Thoracic aorta (tissue), 2 donors: ENCODE data around the gene RAB20. TPM values are rescaled to one million over a fixed set of nuclear protein-coding genes. Genes with fewer than 3 reads are reported as not detected.

ENCODE experiments used
- ATAC-seq: fragments of 150-250 bp; one replicate; pipeline ENCODE4 v1.8.0; 2017; ENCODE audit warnings: low read depth; ENCODE audit not compliant: insufficient number of reproducible peaks, low FRiP score
- DNase-seq: peaks from one replicate; pipeline ENCODE4 v3.0.0-alpha.2; 2020; ENCODE audit warnings: low spot score
- H3K27ac ChIP-seq, 2 donors: fragments of 200-600 bp; sonication (generic); 1 replicate in 1 of 2; 2 replicates in 1 of 2; pipeline ENCODE4 v1.5.1; 2016; ENCODE audit warnings: mild to moderate bottlenecking in 2 of 2, moderate library complexity in 2 of 2
- H3K27me3 ChIP-seq: fragments of 200-600 bp; sonication (generic); replicated peaks from 2 replicates; pipeline ENCODE4 v1.6.0; 2016; ENCODE audit warnings: mild to moderate bottlenecking; ENCODE audit not compliant: insufficient read depth
- H3K36me3 ChIP-seq: fragments of 200-600 bp; sonication (generic); one replicate; pipeline ENCODE4 v1.5.1; 2016
- H3K4me1 ChIP-seq, 2 donors: fragments of 200-600 bp; sonication (generic); 1 replicate in 1 of 2; 2 replicates in 1 of 2; pipeline versions ENCODE4 v1.5.1 to v1.6.0; 2016; ENCODE audit warnings: low read depth in 2 of 2, mild to moderate bottlenecking in 1 of 2; ENCODE audit not compliant: control insufficient read depth in 1 of 2
- H3K4me3 ChIP-seq: fragments of 200-600 bp; sonication (generic); 2 replicates; pipeline ENCODE4 v1.5.1; 2016; ENCODE audit warnings: mild to moderate bottlenecking
- H3K9me3 ChIP-seq: fragments of 200-600 bp; sonication (generic); 2 replicates; pipeline ENCODE4 v1.5.1; 2016
- total RNA-seq, 2 donors: library from RNA; depleted of rRNA; stranded (reverse); fragments of >200 nt; gene quantifications; one replicate each; pipeline versions ENCODE4 v1.1.0 to v1.2.3, GENCODE V29; 2016
- TF ChIP-seq, protein P1 (sequence below): fragments of 200-600 bp; sonication (generic); IDR thresholded peaks from one replicate; pipeline ENCODE4 v1.5.1; 2019; ENCODE audit warnings: antibody characterized with exemption

RAB20 gene
- total RNA-seq, 2 donors from 2014 or later: 22.6 to 34.5 TPM

DNA sequence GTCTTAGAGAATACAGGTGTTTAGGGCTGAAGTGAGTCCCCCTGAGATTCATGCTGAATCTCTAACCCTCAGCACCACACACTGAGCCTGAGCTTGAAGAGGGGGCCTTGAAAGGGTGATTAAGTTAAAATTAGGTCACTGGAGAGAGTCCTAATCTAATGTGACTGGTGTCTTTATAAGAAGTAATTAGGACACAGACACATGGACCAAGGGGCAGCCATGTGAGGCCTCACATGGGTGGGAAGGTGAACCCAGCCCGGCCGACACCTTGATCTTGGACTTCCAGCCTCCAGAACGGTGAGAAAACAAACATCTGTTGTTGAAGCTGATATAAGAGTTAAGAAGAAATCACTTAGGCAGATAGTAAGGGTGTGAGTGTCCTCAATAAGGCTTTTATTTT lies 7.1 kb upstream of the RAB20 start:
- H3K4me3 ChIP-seq: no peak overlapping the region
- DNase-seq (no peak), ATAC-seq (no peak)
- no peaks in the 10 kb centered on the region for H3K36me3 ChIP-seq
- no peaks in the 10 kb centered on the region for H3K27me3 ChIP-seq
- H3K9me3 ChIP-seq: no peaks in the 10 kb centered on the region
- H3K4me1 ChIP-seq: no peaks in the 10 kb centered on the region
- TF ChIP-seq, protein P1, sequence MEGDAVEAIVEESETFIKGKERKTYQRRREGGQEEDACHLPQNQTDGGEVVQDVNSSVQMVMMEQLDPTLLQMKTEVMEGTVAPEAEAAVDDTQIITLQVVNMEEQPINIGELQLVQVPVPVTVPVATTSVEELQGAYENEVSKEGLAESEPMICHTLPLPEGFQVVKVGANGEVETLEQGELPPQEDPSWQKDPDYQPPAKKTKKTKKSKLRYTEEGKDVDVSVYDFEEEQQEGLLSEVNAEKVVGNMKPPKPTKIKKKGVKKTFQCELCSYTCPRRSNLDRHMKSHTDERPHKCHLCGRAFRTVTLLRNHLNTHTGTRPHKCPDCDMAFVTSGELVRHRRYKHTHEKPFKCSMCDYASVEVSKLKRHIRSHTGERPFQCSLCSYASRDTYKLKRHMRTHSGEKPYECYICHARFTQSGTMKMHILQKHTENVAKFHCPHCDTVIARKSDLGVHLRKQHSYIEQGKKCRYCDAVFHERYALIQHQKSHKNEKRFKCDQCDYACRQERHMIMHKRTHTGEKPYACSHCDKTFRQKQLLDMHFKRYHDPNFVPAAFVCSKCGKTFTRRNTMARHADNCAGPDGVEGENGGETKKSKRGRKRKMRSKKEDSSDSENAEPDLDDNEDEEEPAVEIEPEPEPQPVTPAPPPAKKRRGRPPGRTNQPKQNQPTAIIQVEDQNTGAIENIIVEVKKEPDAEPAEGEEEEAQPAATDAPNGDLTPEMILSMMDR: no peak
- no peak overlapping the region for H3K27ac ChIP-seq

DNA sequence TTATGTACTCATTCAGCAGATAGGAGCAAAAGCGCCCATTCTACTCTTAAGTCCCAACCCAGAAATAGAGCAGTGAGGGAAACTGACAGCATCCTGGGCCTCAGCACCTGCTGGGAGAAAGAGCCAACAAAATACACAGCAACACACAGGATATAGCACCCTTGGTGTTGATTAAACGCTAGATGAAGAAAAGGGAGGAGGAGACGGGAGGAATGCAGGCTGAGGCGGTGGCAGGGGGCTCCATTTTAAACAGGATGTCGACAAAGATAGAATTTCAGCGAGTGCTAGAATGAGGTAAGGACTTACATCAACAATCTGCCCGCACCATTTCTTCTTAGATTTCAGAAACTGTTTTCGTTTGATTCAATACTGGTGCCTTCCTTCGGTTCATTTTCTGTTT lies 4.6 kb upstream of the RAB20 start:
- H3K27ac ChIP-seq: no peak overlapping the region
- TF ChIP-seq, protein P1: no peak
- DNase-seq (no peak), ATAC-seq (no peak)
- peaks cover 7 to 13% of the 10 kb centered on the region in 2 donors for H3K4me1 ChIP-seq
- no peaks in the 10 kb centered on the region for H3K9me3 ChIP-seq
- H3K36me3 ChIP-seq: no peaks in the 10 kb centered on the region
- no peaks in the 10 kb centered on the region for H3K27me3 ChIP-seq
- no peak overlapping the region for H3K4me3 ChIP-seq

GRCh38 chr13:110565296-110565695 lies 3.8 kb upstream of the RAB20 start:
- Histone ChIP-seq H3K9me3 (no peaks in the 10 kb centered on the region), H3K27me3 (no peaks in the 10 kb centered on the region)
- ATAC-seq: no peak

GRCh38 chr13:110564472-110564985 lies 3.0 kb upstream of the RAB20 start:
- TF ChIP-seq, protein P1: no peak
- Histone ChIP-seq H3K36me3 (no peaks in the 10 kb centered on the region), H3K27me3 (no peaks in the 10 kb centered on the region), H3K9me3 (no peaks in the 10 kb centered on the region), H3K4me3 (no peak overlapping the region), H3K27ac (no peak overlapping the region), H3K4me1 (peaks cover 7 to 26% of the 10 kb centered on the region in 2 donors)
- DNase-seq: no peak
- no peak for ATAC-seq

More at GRCh38 chr13:110565296-110565695, 3.8 kb upstream of the RAB20 start:
- TF ChIP-seq, protein P1: no peak
- no peak for DNase-seq
- Histone ChIP-seq H3K36me3 (no peaks in the 10 kb centered on the region), H3K4me1 (peaks cover 7 to 18% of the 10 kb centered on the region in 2 donors), H3K27ac (no peak overlapping the region), H3K4me3 (no peak overlapping the region)

DNA sequence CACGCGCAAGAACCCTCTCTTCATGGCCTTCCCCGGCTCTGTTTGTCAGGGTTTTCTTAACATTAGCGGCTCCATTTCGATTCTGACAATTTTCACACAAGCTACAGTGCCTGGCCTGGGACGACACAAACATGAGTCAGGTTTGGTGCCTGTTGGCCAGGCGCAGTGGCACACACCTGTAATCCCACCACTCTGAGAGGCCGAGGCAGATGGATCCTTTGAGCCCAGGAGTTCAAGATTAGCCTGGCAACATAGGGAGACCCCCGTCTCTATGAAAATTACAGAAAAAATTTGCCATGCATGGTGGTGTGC lies 1.9 kb upstream of the RAB20 start:
- H3K27ac ChIP-seq: no peak overlapping the region
- no peak for DNase-seq
- H3K36me3 ChIP-seq: no peaks in the 10 kb centered on the region
- no peaks in the 10 kb centered on the region for H3K9me3 ChIP-seq
- H3K4me1 ChIP-seq: peaks cover 7 to 37% of the 10 kb centered on the region in 2 donors
- no peak overlapping the region for H3K4me3 ChIP-seq
- H3K27me3 ChIP-seq: no peaks in the 10 kb centered on the region
- no peak for ATAC-seq
- TF ChIP-seq, protein P1: no peak
